Liver (tissue), 9 donors: ENCODE results near the gene DACH1. TPM values are rescaled to one million over a fixed set of nuclear protein-coding genes. Genes with fewer than 3 reads are reported as not detected.

Experiments
- DNase-seq: peaks from one replicate; pipeline ENCODE4 v3.0.0-alpha.2; 2017; ENCODE audit warnings: low spot score
- H3K27ac ChIP-seq, 2 donors: one replicate each; pipeline ENCODE4 v1.7.0; 2013; ENCODE audit warnings: inconsistent platforms in 2 of 2, low read length in 2 of 2, control low read depth in 1 of 2, low read depth in 1 of 2, mild to moderate bottlenecking in 1 of 2
- H3K27me3 ChIP-seq, 4 donors: one replicate each; pipeline versions ENCODE4 v1.6.1 to v1.7.0; 2013; ENCODE audit warnings: low read length in 3 of 4, inconsistent platforms in 1 of 4, mild to moderate bottlenecking in 1 of 4, moderate library complexity in 1 of 4; ENCODE audit not compliant: control insufficient read depth in 4 of 4, insufficient read depth in 4 of 4
- H3K36me3 ChIP-seq, 4 donors: one replicate each; pipeline versions ENCODE4 v1.6.1 to v1.7.0; 2013; ENCODE audit warnings: low read length in 3 of 4, mild to moderate bottlenecking in 3 of 4, low read depth in 1 of 4, moderate library complexity in 1 of 4; ENCODE audit not compliant: control insufficient read depth in 4 of 4, insufficient read depth in 3 of 4
- H3K4me1 ChIP-seq, 4 donors: one replicate each; pipeline versions ENCODE4 v1.6.1 to v1.7.0; 2013; ENCODE audit warnings: low read length in 3 of 4, mild to moderate bottlenecking in 3 of 4, moderate library complexity in 1 of 4; ENCODE audit not compliant: control insufficient read depth in 4 of 4, insufficient read depth in 4 of 4
- H3K4me3 ChIP-seq, 3 donors: one replicate each; pipeline versions ENCODE4 v1.6.1 to v1.7.0; 2013; ENCODE audit warnings: low read length in 3 of 3, control low read depth in 1 of 3, low read depth in 1 of 3, mild to moderate bottlenecking in 1 of 3
- H3K9ac ChIP-seq, 2 donors: one replicate each; pipeline ENCODE4 v1.7.0; 2013; ENCODE audit warnings: low read length in 2 of 2, mild to moderate bottlenecking in 2 of 2, moderate library complexity in 2 of 2, control low read depth in 1 of 2, low read depth in 1 of 2
- H3K9me3 ChIP-seq, 4 donors: one replicate each; pipeline versions ENCODE4 v1.6.1 to v1.7.0; 2013; ENCODE audit warnings: low read length in 3 of 4; ENCODE audit not compliant: control insufficient read depth in 4 of 4
- EGR1 ChIP-seq, 2 donors: IDR thresholded peaks; 2 replicates each; pipeline ENCODE4 v1.6.1; 2016 to 2018; ENCODE audit warnings: antibody characterized with exemption in 2 of 2, low read depth in 2 of 2
- FOXA1 ChIP-seq: IDR thresholded peaks from 2 replicates; pipeline ENCODE4 v1.6.1; 2016; ENCODE audit warnings: antibody characterized with exemption
- FOXA2 ChIP-seq: IDR thresholded peaks from 2 replicates; pipeline ENCODE4 v1.6.1; 2016; ENCODE audit warnings: antibody characterized with exemption
- GABPA ChIP-seq, 2 donors: IDR thresholded peaks in 1 of 2; conservative IDR thresholded peaks in 1 of 2; 2 replicates each; pipeline ENCODE4 v1.6.1; 2016; ENCODE audit warnings: antibody characterized with exemption in 2 of 2, mild to moderate bottlenecking in 1 of 2, moderate library complexity in 1 of 2
- HNF4A ChIP-seq, 2 donors: conservative IDR thresholded peaks; 2 replicates each; pipeline ENCODE4 v1.6.1; 2016; ENCODE audit warnings: antibody characterized with exemption in 2 of 2, mild to moderate bottlenecking in 2 of 2
- HNF4G ChIP-seq: IDR thresholded peaks from 2 replicates; pipeline ENCODE4 v1.6.1; 2016; ENCODE audit warnings: antibody characterized with exemption
- JUND ChIP-seq, 2 donors: IDR thresholded peaks; 2 replicates each; pipeline ENCODE4 v1.6.1; 2016; ENCODE audit warnings: antibody characterized with exemption in 2 of 2
- NR2F2 ChIP-seq: IDR thresholded peaks from 2 replicates; pipeline ENCODE4 v1.6.1; 2016; ENCODE audit warnings: antibody characterized with exemption
- RAD21 ChIP-seq, 2 donors: IDR thresholded peaks; 2 replicates each; pipeline ENCODE4 v1.6.1; 2016; ENCODE audit warnings: antibody characterized with exemption in 2 of 2, mild to moderate bottlenecking in 2 of 2
- RXRA ChIP-seq, 2 donors: IDR thresholded peaks; 2 replicates each; pipeline ENCODE4 v1.6.1; 2017 to 2018; ENCODE audit warnings: antibody characterized with exemption in 2 of 2, mild to moderate bottlenecking in 1 of 2
- TAF1 ChIP-seq: conservative IDR thresholded peaks from 2 replicates; pipeline ENCODE4 v1.6.1; 2016; ENCODE audit warnings: antibody characterized with exemption, mild to moderate bottlenecking
- WGBS: extraction: QIAGEN DNeasy Blood & Tissue Kit; methylation state at CpG from one replicate; pipeline ENCODE4 v1.1.7; 2013; 5-methylcytosine and 5-hydroxymethylcytosine counted together
- polyA plus RNA-seq, 2 donors: library from polyadenylated mRNA; stranded (reverse) in 1 of 2; unstranded in 1 of 2; fragments of 200-250 nt in 1 of 2; fragments of >200 nt in 1 of 2; fragmentation: Nextera tagmentation in 1 of 2; extraction: Ambion mirVana in 1 of 2; gene quantifications; one replicate each; pipeline versions ENCODE4 v1.2.1 to v1.2.3, GENCODE V29; 2013 to 2015
- total RNA-seq, 2 donors: library from RNA; depleted of rRNA; stranded (reverse); fragments of >200 nt; gene quantifications; one replicate each; pipeline ENCODE4 v1.2.3, GENCODE V29; 2014
- TF ChIP-seq, protein P1 (sequence below): IDR thresholded peaks from 2 replicates; pipeline ENCODE4 v1.6.1; 2016; ENCODE audit warnings: antibody characterized with exemption
- TF ChIP-seq, protein P2 (sequence below): IDR thresholded peaks from 2 replicates; pipeline ENCODE4 v1.6.1; 2016; ENCODE audit warnings: antibody characterized with exemption
- TF ChIP-seq, protein P3 (sequence below): IDR thresholded peaks from 2 replicates; pipeline ENCODE4 v1.6.1; 2016; ENCODE audit warnings: antibody characterized with exemption, mild to moderate bottlenecking
- TF ChIP-seq, protein P4 (sequence below): IDR thresholded peaks from 2 replicates; pipeline ENCODE4 v1.6.1; 2016; ENCODE audit warnings: antibody characterized with exemption
- donor health status: healthy.
- donor health status: healthy.
- donor health status: healthy.
- donor health status: healthy.
- donor health status: healthy.

Gene DACH1
- total and polyA plus RNA-seq, 4 donors: 0.28 to 1.9 (median 0.77) TPM

DNA sequence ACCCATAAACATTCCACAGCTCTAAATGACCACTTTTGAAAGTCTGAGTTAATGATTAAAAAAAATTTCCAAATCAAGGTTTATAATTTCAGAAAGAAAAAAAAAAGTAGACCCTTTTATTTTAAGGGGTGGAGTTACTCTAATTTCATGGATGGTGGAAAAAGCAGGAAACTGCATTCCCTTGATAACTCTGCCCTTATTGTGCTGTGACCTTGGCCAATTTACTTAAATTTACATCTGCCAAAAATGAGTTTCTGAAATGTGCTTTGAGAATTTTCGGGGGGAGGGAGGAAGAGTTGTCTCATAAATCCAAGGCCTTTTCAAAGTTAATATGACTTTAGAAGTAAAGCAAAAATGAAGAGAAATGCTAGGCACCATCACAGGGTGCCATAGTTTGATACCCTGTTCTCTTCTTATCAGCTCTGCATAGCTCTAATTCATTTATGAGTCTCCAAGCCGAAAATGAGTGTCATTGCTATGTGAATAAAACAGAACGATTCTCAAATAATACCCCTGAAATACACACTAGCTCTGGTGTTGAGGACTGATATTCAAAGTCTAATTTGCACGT is 367.0 kb downstream of the DACH1 start:
- H3K9ac ChIP-seq: no peak overlapping the region
- H3K4me1 ChIP-seq: no peaks in the 10 kb centered on the region
- no peaks in the 10 kb centered on the region for H3K27me3 ChIP-seq
- no peak overlapping the region for H3K27ac ChIP-seq
- 71% methylated on average over 4 of the region's 4 CpGs for WGBS
- no peaks in the 10 kb centered on the region for H3K36me3 ChIP-seq
- H3K9me3 ChIP-seq: no peaks in the 10 kb centered on the region
- no peak for DNase-seq
- TF ChIP-seq HNF4A (conservative IDR thresholded peaks at IDR 0.05) (no peak), TAF1 (no peak), FOXA1 (no peak), JUND (IDR thresholded peaks at IDR 0.05) (no peak), FOXA2 (no peak), NR2F2 (no peak), GABPA (IDR thresholded peaks at IDR 0.05 in 1 of 2, conservative IDR thresholded peaks at IDR 0.05 in 1 of 2) (no peak), RXRA (IDR thresholded peaks at IDR 0.05) (no peak), RAD21 (IDR thresholded peaks at IDR 0.05) (no peak)
- TF ChIP-seq, protein P1, sequence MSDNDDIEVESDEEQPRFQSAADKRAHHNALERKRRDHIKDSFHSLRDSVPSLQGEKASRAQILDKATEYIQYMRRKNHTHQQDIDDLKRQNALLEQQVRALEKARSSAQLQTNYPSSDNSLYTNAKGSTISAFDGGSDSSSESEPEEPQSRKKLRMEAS: no peak
- TF ChIP-seq, protein P2, sequence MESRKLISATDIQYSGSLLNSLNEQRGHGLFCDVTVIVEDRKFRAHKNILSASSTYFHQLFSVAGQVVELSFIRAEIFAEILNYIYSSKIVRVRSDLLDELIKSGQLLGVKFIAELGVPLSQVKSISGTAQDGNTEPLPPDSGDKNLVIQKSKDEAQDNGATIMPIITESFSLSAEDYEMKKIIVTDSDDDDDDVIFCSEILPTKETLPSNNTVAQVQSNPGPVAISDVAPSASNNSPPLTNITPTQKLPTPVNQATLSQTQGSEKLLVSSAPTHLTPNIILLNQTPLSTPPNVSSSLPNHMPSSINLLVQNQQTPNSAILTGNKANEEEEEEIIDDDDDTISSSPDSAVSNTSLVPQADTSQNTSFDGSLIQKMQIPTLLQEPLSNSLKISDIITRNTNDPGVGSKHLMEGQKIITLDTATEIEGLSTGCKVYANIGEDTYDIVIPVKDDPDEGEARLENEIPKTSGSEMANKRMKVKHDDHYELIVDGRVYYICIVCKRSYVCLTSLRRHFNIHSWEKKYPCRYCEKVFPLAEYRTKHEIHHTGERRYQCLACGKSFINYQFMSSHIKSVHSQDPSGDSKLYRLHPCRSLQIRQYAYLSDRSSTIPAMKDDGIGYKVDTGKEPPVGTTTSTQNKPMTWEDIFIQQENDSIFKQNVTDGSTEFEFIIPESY: no peak
- TF ChIP-seq, protein P3, sequence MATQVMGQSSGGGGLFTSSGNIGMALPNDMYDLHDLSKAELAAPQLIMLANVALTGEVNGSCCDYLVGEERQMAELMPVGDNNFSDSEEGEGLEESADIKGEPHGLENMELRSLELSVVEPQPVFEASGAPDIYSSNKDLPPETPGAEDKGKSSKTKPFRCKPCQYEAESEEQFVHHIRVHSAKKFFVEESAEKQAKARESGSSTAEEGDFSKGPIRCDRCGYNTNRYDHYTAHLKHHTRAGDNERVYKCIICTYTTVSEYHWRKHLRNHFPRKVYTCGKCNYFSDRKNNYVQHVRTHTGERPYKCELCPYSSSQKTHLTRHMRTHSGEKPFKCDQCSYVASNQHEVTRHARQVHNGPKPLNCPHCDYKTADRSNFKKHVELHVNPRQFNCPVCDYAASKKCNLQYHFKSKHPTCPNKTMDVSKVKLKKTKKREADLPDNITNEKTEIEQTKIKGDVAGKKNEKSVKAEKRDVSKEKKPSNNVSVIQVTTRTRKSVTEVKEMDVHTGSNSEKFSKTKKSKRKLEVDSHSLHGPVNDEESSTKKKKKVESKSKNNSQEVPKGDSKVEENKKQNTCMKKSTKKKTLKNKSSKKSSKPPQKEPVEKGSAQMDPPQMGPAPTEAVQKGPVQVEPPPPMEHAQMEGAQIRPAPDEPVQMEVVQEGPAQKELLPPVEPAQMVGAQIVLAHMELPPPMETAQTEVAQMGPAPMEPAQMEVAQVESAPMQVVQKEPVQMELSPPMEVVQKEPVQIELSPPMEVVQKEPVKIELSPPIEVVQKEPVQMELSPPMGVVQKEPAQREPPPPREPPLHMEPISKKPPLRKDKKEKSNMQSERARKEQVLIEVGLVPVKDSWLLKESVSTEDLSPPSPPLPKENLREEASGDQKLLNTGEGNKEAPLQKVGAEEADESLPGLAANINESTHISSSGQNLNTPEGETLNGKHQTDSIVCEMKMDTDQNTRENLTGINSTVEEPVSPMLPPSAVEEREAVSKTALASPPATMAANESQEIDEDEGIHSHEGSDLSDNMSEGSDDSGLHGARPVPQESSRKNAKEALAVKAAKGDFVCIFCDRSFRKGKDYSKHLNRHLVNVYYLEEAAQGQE: no peak
- TF ChIP-seq, protein P4, sequence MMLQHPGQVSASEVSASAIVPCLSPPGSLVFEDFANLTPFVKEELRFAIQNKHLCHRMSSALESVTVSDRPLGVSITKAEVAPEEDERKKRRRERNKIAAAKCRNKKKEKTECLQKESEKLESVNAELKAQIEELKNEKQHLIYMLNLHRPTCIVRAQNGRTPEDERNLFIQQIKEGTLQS: no peak
- no peak overlapping the region for H3K4me3 ChIP-seq

DNA sequence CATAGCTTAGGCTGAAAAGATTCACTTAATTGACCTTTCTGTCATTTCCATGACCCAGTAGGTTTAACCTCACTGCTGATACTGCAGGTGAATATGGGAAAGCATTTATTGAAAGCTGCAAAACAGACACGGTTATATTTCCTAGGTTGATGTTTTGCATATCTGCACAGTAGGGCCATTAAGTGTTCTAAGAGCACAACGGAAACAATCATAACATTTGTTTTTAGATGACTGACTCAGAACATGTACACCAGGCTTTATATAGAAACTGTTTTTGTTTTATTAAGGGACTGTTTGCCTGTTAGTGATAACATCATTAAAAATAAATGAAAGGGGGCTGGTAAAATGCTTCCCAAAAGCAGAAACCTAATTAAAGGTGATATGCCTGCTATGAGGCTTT is 367.8 kb downstream of the DACH1 start:
- 69% methylated on average over 2 of the region's 2 CpGs for WGBS
- no peak overlapping the region for H3K4me3 ChIP-seq
- no peaks in the 10 kb centered on the region for H3K27me3 ChIP-seq
- H3K9me3 ChIP-seq: no peaks in the 10 kb centered on the region
- H3K9ac ChIP-seq: no peak overlapping the region
- no peaks in the 10 kb centered on the region for H3K36me3 ChIP-seq
- H3K27ac ChIP-seq: no peak overlapping the region
- TF ChIP-seq FOXA1: no peak
- TF ChIP-seq, protein P3: no peak
- no peak for TF ChIP-seq HNF4G
- TF ChIP-seq EGR1 (IDR thresholded peaks at IDR 0.05; ENCODE audit: low read depth in 2 of 2): no peak
- TF ChIP-seq, protein P1: no peak
- TF ChIP-seq JUND (IDR thresholded peaks at IDR 0.05): no peak
- H3K4me1 ChIP-seq: no peaks in the 10 kb centered on the region
- DNase-seq: no peak
